Peyer's patch (tissue), 4 donors: ENCODE results near the gene MAPKBP1. TPM values are rescaled to one million over a fixed set of nuclear protein-coding genes. Genes with fewer than 3 reads are reported as not detected.

Experiments used
- DNase-seq, 3 donors: peaks; one replicate each; pipeline ENCODE4 v3.0.0-alpha.2; 2017 to 2019
- H3K27ac ChIP-seq, 4 donors: fragments of 200-600 bp; sonication (generic); one replicate each; pipeline ENCODE4 v1.5.1; 2016 to 2019
- H3K27me3 ChIP-seq, 2 donors: fragments of 200-600 bp; sonication (generic); one replicate each; pipeline ENCODE4 v1.5.1; 2019
- H3K36me3 ChIP-seq, 3 donors: fragments of 200-600 bp; sonication (generic); one replicate each; pipeline ENCODE4 v1.5.1; 2016 to 2019
- H3K4me1 ChIP-seq, 4 donors: fragments of 200-600 bp; sonication (generic); one replicate each; pipeline ENCODE4 v1.5.1; 2016 to 2019
- H3K4me3 ChIP-seq, 4 donors: fragments of 200-600 bp; sonication (generic); 1 replicate in 3 of 4; 2 replicates in 1 of 4; pipeline ENCODE4 v1.5.1; 2016 to 2019; ENCODE audit warnings: mild to moderate bottlenecking in 1 of 4
- H3K9me3 ChIP-seq, 4 donors: fragments of 200-600 bp; sonication (generic); one replicate each; pipeline ENCODE4 v1.5.1; 2016 to 2019; ENCODE audit warnings: mild to moderate bottlenecking in 1 of 4
- POLR2A ChIP-seq, 2 donors: fragments of 450-650 bp; IDR thresholded peaks; one replicate each; pipeline ENCODE4 v1.5.1; 2017; ENCODE audit warnings: antibody characterized with exemption in 2 of 2, mild to moderate bottlenecking in 2 of 2, moderate library complexity in 2 of 2
- total RNA-seq, 4 donors: library from RNA; depleted of rRNA; stranded (reverse); fragments of >200 nt; gene quantifications; one replicate each; pipeline ENCODE4 v1.1.0, GENCODE V29; 2016
- TF ChIP-seq, protein P1 (sequence below), 6 experiments: fragments of 450-650 bp in 4 of 6; fragments of 200-600 bp in 2 of 6; sonication (generic) in 1 of 6; IDR thresholded peaks; one replicate each; pipeline ENCODE4 v1.5.1; 2017 to 2019; ENCODE audit warnings: antibody characterized with exemption in 6 of 6, mild to moderate bottlenecking in 3 of 6, moderate library complexity in 1 of 6

MAPKBP1 gene
- total RNA-seq, 4 donors from 2014 or later, result 29.7 to 69.8 (median 48.7) TPM

DNA sequence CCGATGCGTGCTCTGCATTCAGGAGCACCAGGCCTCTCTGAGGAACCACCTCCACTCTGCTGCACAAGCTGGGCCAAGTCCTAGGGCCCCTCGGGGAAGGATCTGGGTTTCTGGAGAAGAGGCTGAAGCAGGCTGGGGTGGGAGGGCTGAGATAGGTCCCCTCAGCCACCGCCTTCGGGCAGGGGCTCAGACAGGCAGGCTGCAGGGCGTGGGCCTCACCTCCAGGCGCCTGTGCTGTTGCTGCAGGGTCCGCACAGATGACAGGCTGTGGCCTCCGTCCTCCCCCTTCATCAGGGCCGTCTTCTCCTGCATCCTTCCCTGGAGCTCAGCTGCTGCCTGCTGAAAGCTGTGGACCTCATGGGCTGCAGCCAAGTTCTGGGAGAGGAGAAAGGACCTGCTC is 79.5 kb downstream of the MAPKBP1 start:
- TF ChIP-seq, protein P1, sequence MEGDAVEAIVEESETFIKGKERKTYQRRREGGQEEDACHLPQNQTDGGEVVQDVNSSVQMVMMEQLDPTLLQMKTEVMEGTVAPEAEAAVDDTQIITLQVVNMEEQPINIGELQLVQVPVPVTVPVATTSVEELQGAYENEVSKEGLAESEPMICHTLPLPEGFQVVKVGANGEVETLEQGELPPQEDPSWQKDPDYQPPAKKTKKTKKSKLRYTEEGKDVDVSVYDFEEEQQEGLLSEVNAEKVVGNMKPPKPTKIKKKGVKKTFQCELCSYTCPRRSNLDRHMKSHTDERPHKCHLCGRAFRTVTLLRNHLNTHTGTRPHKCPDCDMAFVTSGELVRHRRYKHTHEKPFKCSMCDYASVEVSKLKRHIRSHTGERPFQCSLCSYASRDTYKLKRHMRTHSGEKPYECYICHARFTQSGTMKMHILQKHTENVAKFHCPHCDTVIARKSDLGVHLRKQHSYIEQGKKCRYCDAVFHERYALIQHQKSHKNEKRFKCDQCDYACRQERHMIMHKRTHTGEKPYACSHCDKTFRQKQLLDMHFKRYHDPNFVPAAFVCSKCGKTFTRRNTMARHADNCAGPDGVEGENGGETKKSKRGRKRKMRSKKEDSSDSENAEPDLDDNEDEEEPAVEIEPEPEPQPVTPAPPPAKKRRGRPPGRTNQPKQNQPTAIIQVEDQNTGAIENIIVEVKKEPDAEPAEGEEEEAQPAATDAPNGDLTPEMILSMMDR (IDR thresholded peaks at IDR 0.05), result no peak
- no peak for TF ChIP-seq POLR2A (IDR thresholded peaks at IDR 0.05)
- H3K4me1 ChIP-seq, result no peaks in the 10 kb centered on the region
- H3K9me3 ChIP-seq, result no peaks in the 10 kb centered on the region
- no peaks in the 10 kb centered on the region for H3K27me3 ChIP-seq
- no peak overlapping the region for H3K4me3 ChIP-seq
- no peak for DNase-seq
- H3K36me3 ChIP-seq, result no peaks in the 10 kb centered on the region
- no peak overlapping the region for H3K27ac ChIP-seq

- H3K9me3 ChIP-seq, result no peaks in the 10 kb centered on the region
- no peaks in the 10 kb centered on the region for H3K36me3 ChIP-seq
- TF ChIP-seq, protein P1 (IDR thresholded peaks at IDR 0.05), result no peak
- no peak for TF ChIP-seq POLR2A (IDR thresholded peaks at IDR 0.05)
- no peak for DNase-seq
- no peaks in the 10 kb centered on the region for H3K27me3 ChIP-seq
- H3K4me1 ChIP-seq, result no peaks in the 10 kb centered on the region
- no peak overlapping the region for H3K27ac ChIP-seq
- H3K4me3 ChIP-seq, result no peak overlapping the region
These were observed 80.2 kb downstream of the MAPKBP1 start for GRCh38 chr15:41854443-41854842.

- Histone ChIP-seq H3K27ac (no peak overlapping the region), H3K4me3 (no peak overlapping the region), H3K4me1 (no peaks in the 10 kb centered on the region), H3K9me3 (no peaks in the 10 kb centered on the region), H3K36me3 (no peaks in the 10 kb centered on the region), H3K27me3 (no peaks in the 10 kb centered on the region)
- no peak for TF ChIP-seq POLR2A (IDR thresholded peaks at IDR 0.05)
- TF ChIP-seq, protein P1 (IDR thresholded peaks at IDR 0.05), result no peak
- DNase-seq, result no peak
These were observed 81.1 kb downstream of the MAPKBP1 start for GRCh38 chr15:41855261-41855961.

- DNase-seq, result no peak
- H3K27me3 ChIP-seq, result no peaks in the 10 kb centered on the region
- no peak for TF ChIP-seq POLR2A (IDR thresholded peaks at IDR 0.05)
- TF ChIP-seq, protein P1 (IDR thresholded peaks at IDR 0.05), result no peak
- H3K4me3 ChIP-seq, result no peak overlapping the region
- no peaks in the 10 kb centered on the region for H3K4me1 ChIP-seq
- H3K36me3 ChIP-seq, result no peaks in the 10 kb centered on the region
- H3K9me3 ChIP-seq, result no peaks in the 10 kb centered on the region
- no peak overlapping the region for H3K27ac ChIP-seq
These were observed 82.0 kb downstream of the MAPKBP1 start for GRCh38 chr15:41856262-41856661.

DNA sequence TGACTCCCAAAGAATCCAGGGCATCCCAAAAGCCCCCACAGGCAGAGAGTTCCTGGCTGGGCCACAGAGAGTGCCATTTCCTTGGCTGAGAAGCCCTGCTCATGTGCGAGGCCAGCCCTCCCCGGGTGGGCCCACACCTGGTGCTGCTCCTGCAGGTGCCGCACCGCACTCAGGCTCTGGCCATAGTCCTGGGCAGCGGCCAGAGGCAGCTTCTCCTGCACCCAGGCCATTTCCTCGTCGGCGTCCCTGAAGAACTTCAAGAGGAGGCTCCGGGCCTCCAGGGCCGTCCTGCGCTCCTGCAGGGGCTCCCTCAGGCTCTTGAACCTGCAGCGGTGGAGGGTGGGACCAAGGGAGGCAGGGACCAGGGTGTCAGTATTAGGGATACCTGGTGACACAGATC is 82.4 kb downstream of the MAPKBP1 start:
- H3K4me3 ChIP-seq, result no peak overlapping the region

More for the DNA sequence above, 82.4 kb downstream of the MAPKBP1 start:
- DNase-seq, result no peak
- H3K27ac ChIP-seq, result no peak overlapping the region
- no peaks in the 10 kb centered on the region for H3K27me3 ChIP-seq
- H3K9me3 ChIP-seq, result no peaks in the 10 kb centered on the region
- H3K36me3 ChIP-seq, result no peaks in the 10 kb centered on the region
- no peaks in the 10 kb centered on the region for H3K4me1 ChIP-seq
- no peak for TF ChIP-seq POLR2A (IDR thresholded peaks at IDR 0.05)
- TF ChIP-seq, protein P1 (IDR thresholded peaks at IDR 0.05), result no peak
